Upper lobe of left lung (tissue), 6 donors: ENCODE data around the gene DSE. TPM values are rescaled to one million over a fixed set of nuclear protein-coding genes. Genes with fewer than 3 reads are reported as not detected.
"Not testable (repeated sequence)": the region's sequence is repeated elsewhere in the genome, so short reads cannot be mapped to it uniquely, and the experiment has no call there.

Experiments
- ATAC-seq, 2 donors: fragments of 200-7000 bp; cut with Tn5 transposase; one replicate each; pipeline ENCODE4 v1.9.1; 2022; ENCODE audit warnings: mild to moderate bottlenecking in 2 of 2, moderate library complexity in 2 of 2; ENCODE audit not compliant: low FRiP score in 2 of 2
- DNase-seq, 2 donors: peaks; one replicate each; pipeline ENCODE4 v3.0.0-alpha.2; 2019 to 2020
- H3K27ac ChIP-seq, 4 donors: fragments of 200-600 bp; sonication (generic); one replicate each; pipeline ENCODE4 v1.5.1; 2016 to 2019
- H3K27me3 ChIP-seq, 4 donors: fragments of 200-600 bp; sonication (generic); one replicate each; pipeline ENCODE4 v1.5.1; 2017 to 2019
- H3K36me3 ChIP-seq, 4 donors: fragments of 200-600 bp; sonication (generic); one replicate each; pipeline ENCODE4 v1.5.1; 2016 to 2019
- H3K4me1 ChIP-seq, 4 donors: fragments of 200-600 bp; sonication (generic); one replicate each; pipeline ENCODE4 v1.5.1; 2018 to 2019
- H3K4me3 ChIP-seq, 4 donors: fragments of 200-600 bp; sonication (generic); one replicate each; pipeline ENCODE4 v1.5.1; 2017 to 2019; ENCODE audit warnings: mild to moderate bottlenecking in 2 of 4, moderate library complexity in 1 of 4
- H3K9me3 ChIP-seq, 4 donors: fragments of 200-600 bp; sonication (generic); one replicate each; pipeline ENCODE4 v1.5.1; 2018 to 2019
- EP300 ChIP-seq, 4 donors: sonication (generic); formaldehyde crosslinking; IDR thresholded peaks; one replicate each; pipeline ENCODE4 v1.5.1; 2017; ENCODE audit warnings: antibody characterized with exemption in 4 of 4, control low read depth in 2 of 4
- POLR2A ChIP-seq, 4 donors: fragments of 450-650 bp; IDR thresholded peaks; one replicate each; pipeline ENCODE4 v1.5.1; 2016 to 2017; ENCODE audit warnings: antibody characterized with exemption in 4 of 4, mild to moderate bottlenecking in 2 of 4
- POLR2AphosphoS5 ChIP-seq, 2 donors: sonication (generic); formaldehyde crosslinking; IDR thresholded peaks; one replicate each; pipeline ENCODE4 v1.5.1; 2017; ENCODE audit warnings: antibody characterized with exemption in 2 of 2
- WGBS, 2 donors: methylation state at CpG; one replicate each; pipeline ENCODE4 v1.1.5; 2017 to 2018; 5-methylcytosine and 5-hydroxymethylcytosine counted together
- total RNA-seq, 6 donors: library from RNA; depleted of rRNA in 4 of 6; stranded (reverse); fragments of >200 nt in 4 of 6; gene quantifications; one replicate each; pipeline versions ENCODE4 v1.1.0 to v1.2.1, GENCODE V29; 2016 to 2021
- TF ChIP-seq, protein P1 (sequence below), 6 experiments: fragments of 450-650 bp in 4 of 6; fragments of 200-600 bp in 2 of 6; sonication (generic) in 2 of 6; IDR thresholded peaks; one replicate each; pipeline ENCODE4 v1.5.1; 2016 to 2019; ENCODE audit warnings: antibody characterized with exemption in 6 of 6
- donor health status: DM: no; HTN: no; CAD: no; lungs with moderate emphysema.
- donor health status: DM: no; HTN: yes; CAD: no; lungs with severe emphysema.

Gene DSE
- total RNA-seq, 6 donors from 2014 or later = 20.1 to 68.1 (median 40.6) TPM

DNA sequence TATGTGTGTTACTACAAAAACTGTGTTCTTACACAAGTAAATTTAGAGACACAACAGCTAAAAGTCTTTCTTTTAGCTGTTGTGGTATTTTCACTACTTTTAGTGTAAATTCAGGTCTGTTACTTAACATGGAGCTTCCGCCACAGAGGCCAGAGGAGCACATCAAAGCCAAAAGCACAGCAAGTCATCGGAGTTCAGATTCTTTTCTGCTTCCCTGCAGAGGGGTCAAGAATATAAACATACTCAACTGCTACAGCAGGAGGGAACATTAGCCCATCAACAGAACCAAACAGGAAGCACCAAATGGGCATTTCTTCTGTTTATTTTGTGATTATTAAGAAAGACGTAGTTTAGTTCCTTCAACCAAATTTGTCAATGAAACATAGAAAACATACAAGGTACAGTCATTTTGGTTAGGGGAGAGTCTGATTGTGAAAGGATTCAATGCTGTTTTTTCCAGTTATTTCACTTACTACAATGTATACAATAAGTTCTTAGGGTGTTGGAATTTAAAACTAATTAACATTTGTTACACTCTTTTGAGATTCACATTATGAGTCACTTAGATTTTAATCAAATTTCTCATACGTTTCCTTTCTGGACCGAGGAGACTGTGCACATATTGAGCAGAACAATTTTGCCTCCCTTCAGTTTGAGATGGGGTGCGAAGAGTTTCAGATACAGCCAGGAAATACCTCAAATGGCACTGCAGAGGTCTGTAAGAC is 42.8 kb upstream of the DSE start:
- ATAC-seq (peak in 1 of 2 donors; percentile 30), DNase-seq (no peak)
- Histone ChIP-seq H3K27me3 (no peaks in the 10 kb centered on the region), H3K9me3 (no peaks in the 10 kb centered on the region), H3K4me1 (peaks cover 0 to 14% (median 4%) of the 10 kb centered on the region in 4 donors), H3K27ac (peak overlapping the region in 3 of 4 donors; percentile 2 to 53 (median 17)), H3K36me3 (no peaks in the 10 kb centered on the region), H3K4me3 (no peak overlapping the region)
- WGBS, 2 donors = 66 to 72% methylated on average over 6 of the region's 6 CpGs
- no peak for TF ChIP-seq POLR2A (IDR thresholded peaks at IDR 0.05)

DNA sequence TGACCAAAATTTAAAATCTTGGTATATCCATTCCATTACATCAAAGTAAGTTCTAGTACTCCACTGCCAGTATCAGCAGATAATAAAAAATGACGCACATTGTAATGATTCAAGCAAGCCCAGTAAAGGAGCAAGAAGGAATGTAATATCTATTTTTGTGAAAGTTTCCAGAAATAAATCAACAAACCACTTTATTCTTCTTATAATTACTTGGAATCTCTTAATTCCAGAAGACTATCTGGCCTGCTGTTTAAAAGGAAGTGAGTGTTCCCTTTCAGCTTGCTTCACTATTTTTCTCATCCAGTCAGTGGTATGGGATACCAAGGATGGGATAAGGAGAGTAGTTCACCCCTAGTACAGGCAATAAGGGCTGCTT is 42.2 kb upstream of the DSE start:
- peak in 1 of 2 donors; percentile 55 for ATAC-seq
- TF ChIP-seq POLR2A (IDR thresholded peaks at IDR 0.05) (no peak), EP300 (IDR thresholded peaks at IDR 0.05) (no peak), POLR2AphosphoS5 (IDR thresholded peaks at IDR 0.05) (no peak)
- TF ChIP-seq, protein P1, sequence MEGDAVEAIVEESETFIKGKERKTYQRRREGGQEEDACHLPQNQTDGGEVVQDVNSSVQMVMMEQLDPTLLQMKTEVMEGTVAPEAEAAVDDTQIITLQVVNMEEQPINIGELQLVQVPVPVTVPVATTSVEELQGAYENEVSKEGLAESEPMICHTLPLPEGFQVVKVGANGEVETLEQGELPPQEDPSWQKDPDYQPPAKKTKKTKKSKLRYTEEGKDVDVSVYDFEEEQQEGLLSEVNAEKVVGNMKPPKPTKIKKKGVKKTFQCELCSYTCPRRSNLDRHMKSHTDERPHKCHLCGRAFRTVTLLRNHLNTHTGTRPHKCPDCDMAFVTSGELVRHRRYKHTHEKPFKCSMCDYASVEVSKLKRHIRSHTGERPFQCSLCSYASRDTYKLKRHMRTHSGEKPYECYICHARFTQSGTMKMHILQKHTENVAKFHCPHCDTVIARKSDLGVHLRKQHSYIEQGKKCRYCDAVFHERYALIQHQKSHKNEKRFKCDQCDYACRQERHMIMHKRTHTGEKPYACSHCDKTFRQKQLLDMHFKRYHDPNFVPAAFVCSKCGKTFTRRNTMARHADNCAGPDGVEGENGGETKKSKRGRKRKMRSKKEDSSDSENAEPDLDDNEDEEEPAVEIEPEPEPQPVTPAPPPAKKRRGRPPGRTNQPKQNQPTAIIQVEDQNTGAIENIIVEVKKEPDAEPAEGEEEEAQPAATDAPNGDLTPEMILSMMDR (IDR thresholded peaks at IDR 0.05) = no peak
- DNase-seq = no peak
- Histone ChIP-seq H3K4me1 (peaks cover 0 to 14% (median 4%) of the 10 kb centered on the region in 4 donors), H3K27me3 (no peaks in the 10 kb centered on the region), H3K36me3 (no peaks in the 10 kb centered on the region), H3K9me3 (no peaks in the 10 kb centered on the region), H3K4me3 (no peak overlapping the region), H3K27ac (peak overlapping the region in 3 of 4 donors; percentile 2 to 53 (median 17))
- 86 to 89% methylated on average over 1 of the region's 1 CpG for WGBS, 2 donors

DNA sequence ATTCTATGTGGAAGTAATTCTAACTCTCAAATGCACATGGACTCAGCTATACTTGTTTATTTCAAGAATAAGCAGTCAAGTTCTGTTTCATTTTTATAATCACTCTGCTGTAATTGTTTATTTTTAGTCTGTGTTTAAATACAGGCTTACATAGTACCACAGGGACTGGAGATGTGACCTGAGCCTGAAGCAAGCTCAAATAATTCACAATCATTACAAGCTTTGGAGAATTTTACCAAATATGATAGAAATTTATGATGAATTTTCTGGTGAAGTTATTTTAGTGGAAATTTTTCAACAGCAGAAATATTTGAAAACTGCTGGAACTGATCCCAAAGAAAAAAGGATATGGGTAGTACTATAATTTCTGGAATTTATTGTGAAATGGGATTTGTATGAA is 41.6 kb upstream of the DSE start:
- ATAC-seq = no peak
- DNase-seq = no peak
- Histone ChIP-seq H3K27me3 (no peaks in the 10 kb centered on the region), H3K36me3 (no peaks in the 10 kb centered on the region), H3K4me3 (no peak overlapping the region), H3K9me3 (no peaks in the 10 kb centered on the region), H3K4me1 (peaks cover 0 to 14% (median 4%) of the 10 kb centered on the region in 4 donors), H3K27ac (peak overlapping the region in 1 of 4 donors; percentile 53)
- TF ChIP-seq POLR2A (IDR thresholded peaks at IDR 0.05) (no peak), POLR2AphosphoS5 (IDR thresholded peaks at IDR 0.05) (no peak), EP300 (IDR thresholded peaks at IDR 0.05) (no peak)
- TF ChIP-seq, protein P1 (IDR thresholded peaks at IDR 0.05) = no peak

DNA sequence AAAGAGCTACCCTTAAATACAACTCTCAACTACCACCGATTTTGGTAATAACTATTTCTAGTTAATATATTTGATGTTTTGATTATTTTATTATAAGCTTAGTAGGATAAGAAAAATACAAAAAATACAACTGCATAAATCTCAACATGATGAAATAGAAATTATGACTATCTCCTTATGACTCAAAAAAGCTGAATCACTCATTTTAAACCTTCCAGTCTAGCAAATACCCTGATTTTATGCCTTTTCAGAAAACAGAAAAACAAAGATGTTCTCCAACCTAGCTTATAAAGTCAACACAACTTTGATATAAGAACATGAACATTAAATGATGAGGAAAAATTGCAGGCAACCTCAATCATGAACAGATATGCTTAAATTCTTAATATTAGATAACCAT is 40.2 kb upstream of the DSE start:
- WGBS, 2 donors = 97 to 100% methylated on average over 1 of the region's 1 CpG
- no peaks in the 10 kb centered on the region for H3K27me3 ChIP-seq
- TF ChIP-seq POLR2AphosphoS5 (IDR thresholded peaks at IDR 0.05) (no peak), POLR2A (IDR thresholded peaks at IDR 0.05) (no peak), EP300 (IDR thresholded peaks at IDR 0.05) (no peak)
- TF ChIP-seq, protein P1 (IDR thresholded peaks at IDR 0.05) = no peak

DNA sequence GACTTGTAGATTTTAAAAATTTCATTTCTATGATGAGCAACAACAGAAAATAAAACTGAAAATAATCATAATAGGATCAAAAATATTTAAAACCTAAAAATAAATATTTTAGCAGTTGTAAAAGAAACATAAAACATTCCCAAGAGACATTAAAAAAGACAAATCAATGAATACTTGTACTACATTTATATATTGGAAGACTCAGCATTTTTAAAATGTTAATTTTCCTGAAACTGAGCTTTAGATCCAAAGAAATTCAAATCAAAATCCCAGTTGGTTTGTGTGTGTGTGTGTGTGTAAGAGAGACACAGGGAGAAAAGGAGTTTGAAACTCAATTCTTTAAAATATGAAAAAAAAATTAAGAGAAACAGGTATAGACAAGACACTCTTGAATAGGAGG is 38.7 kb upstream of the DSE start:
- H3K4me3 ChIP-seq = no peak overlapping the region
- no peaks in the 10 kb centered on the region for H3K9me3 ChIP-seq
- no peak overlapping the region for H3K27ac ChIP-seq
- peaks cover 0 to 14% (median 4%) of the 10 kb centered on the region in 4 donors for H3K4me1 ChIP-seq
- no peaks in the 10 kb centered on the region for H3K36me3 ChIP-seq
- TF ChIP-seq EP300 (IDR thresholded peaks at IDR 0.05) = no peak
- TF ChIP-seq POLR2A (IDR thresholded peaks at IDR 0.05) = no peak
- TF ChIP-seq, protein P1 (IDR thresholded peaks at IDR 0.05) = no peak
- no peak for TF ChIP-seq POLR2AphosphoS5 (IDR thresholded peaks at IDR 0.05)
- ATAC-seq (no peak), DNase-seq (no peak)
- no peaks in the 10 kb centered on the region for H3K27me3 ChIP-seq

More for the DNA sequence above, 40.2 kb upstream of the DSE start:
- peaks cover 0 to 14% (median 4%) of the 10 kb centered on the region in 4 donors for H3K4me1 ChIP-seq
- DNase-seq (no peak), ATAC-seq (no peak)
- H3K4me3 ChIP-seq = no peak overlapping the region
- no peak overlapping the region for H3K27ac ChIP-seq
- H3K36me3 ChIP-seq = no peaks in the 10 kb centered on the region
- H3K9me3 ChIP-seq = no peaks in the 10 kb centered on the region

DNA sequence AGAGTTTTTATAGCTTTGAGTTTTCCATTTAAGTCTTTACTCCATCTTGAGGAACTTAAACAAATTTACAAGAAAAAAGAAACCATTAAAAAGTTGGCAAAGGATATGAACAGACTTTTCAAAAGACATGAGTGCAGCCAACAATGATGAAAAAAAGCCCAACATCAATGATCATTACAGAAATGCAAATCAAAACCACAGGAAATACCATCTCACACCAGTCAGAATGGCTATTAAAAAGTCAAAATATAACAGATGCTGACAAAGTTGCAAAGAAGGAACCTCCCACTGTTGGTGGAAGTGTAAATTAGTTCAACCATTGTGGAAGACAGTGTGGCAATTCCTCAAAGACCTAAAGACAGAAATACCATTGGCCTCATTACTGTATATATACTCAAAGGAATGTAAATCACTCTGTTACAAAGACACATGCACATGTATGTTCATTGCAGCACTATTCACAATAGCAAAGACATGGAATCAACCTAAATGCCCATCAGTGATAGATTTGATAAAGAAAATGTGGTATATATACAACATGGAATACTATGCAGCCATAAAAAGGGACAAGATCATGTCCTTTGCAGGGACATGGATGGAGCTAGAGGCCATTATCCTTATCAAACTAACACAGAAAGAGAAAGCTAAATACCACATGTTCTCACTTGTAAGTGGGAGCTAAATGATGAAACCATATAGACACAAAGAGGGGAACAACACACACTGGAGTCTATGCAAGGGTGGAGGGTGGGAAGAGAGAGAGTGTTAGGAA is 35.9 kb upstream of the DSE start:
- not testable (repeated sequence) for H3K27ac ChIP-seq, H3K4me3 ChIP-seq, ATAC-seq, H3K27me3 ChIP-seq, H3K36me3 ChIP-seq, H3K4me1 ChIP-seq, DNase-seq, H3K9me3 ChIP-seq
